Lower leg skin (tissue), 4 donors: ENCODE measurements around the gene DMXL2. TPM values are rescaled to one million over a fixed set of nuclear protein-coding genes. Genes with fewer than 3 reads are reported as not detected.

ENCODE experiments used
- DNase-seq, 2 donors: peaks; one replicate each; pipeline ENCODE4 v3.0.0-alpha.2; 2019; ENCODE audit warnings: low spot score in 2 of 2
- H3K4me3 ChIP-seq: fragments of 200-600 bp; sonication (generic); 2 replicates; pipeline ENCODE4 v1.5.1; 2017; ENCODE audit warnings: mild to moderate bottlenecking, low read depth; ENCODE audit not compliant: poor library complexity, severe bottlenecking
- CTCF ChIP-seq, 3 donors: fragments of 450-650 bp; IDR thresholded peaks; one replicate each; pipeline ENCODE4 v1.5.1; 2016; ENCODE audit warnings: antibody characterized with exemption in 3 of 3, mild to moderate bottlenecking in 3 of 3, moderate library complexity in 2 of 3
- POLR2A ChIP-seq, 2 donors: fragments of 450-650 bp; IDR thresholded peaks; one replicate each; pipeline ENCODE4 v1.6.1; 2016 to 2017; ENCODE audit warnings: antibody characterized with exemption in 2 of 2, mild to moderate bottlenecking in 1 of 2, moderate library complexity in 1 of 2
- WGBS, 2 donors: methylation state at CpG; one replicate each; pipeline ENCODE4 v1.1.5; 2018; 5-methylcytosine and 5-hydroxymethylcytosine counted together
- intact Hi-C: fragments of 100-400 bp; cut with DNase I; formaldehyde crosslinking; loops from one replicate; pipeline ENCODE4 v1.15.0; 2023; ENCODE audit warnings: low total_unique reads
- total RNA-seq, 4 donors: library from RNA; depleted of rRNA; stranded (reverse); fragments of >200 nt; gene quantifications; one replicate each; pipeline ENCODE4 v1.1.0, GENCODE V29; 2016

Gene DMXL2
- 10 to 100 TPM in 1 of 4 donors, 1 to 10 TPM in 3; 4.0 to 10.5 (median 6.6) TPM for total RNA-seq

GRCh38 chr15:51622604-51623370 lies at the start of gene DMXL2:
Gene DMXL2 (minus strand): TSS chr15:51622771. CDS start chr15:51622545, 226 bp downstream.
- intact Hi-C loops = no loop called here
- peak within 1 kb of the TSS; percentile 73 for H3K4me3 ChIP-seq
- WGBS, 2 donors = 0% methylated on average over 20 to 39 of the region's 83 CpGs
- DNase-seq = peak; percentile 41 to 94
- TF ChIP-seq POLR2A (IDR thresholded peaks at IDR 0.05) = no peak

DNA sequence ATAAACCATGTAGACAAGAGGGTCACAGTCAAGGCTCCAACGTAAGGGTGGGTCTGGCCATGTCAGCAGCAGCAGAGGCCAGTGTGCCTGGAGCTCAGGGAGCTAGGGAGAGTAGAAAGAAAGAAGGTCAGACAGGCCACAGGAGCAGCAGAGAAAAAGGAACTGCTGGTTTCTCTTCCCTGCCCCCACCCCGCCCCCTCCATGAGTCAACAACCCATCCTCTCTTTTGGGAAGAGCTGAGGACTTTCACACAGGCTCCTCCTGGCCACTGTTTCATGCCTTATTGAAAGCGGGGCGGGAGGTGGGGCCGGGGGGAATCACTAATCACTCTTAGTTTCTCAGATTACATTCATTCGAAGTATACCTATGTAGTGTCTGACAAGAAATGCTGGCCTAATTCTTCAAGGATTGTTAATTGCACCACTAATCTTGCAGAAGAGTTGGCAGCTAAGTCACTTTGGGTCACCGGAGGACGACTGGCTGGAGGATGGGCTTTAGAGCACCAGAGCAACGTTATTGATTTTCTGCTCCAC lies 49.6 kb upstream of the DMXL2 start:
- intact Hi-C loops = no loop called here
- 29 to 42% methylated on average over 9 of the region's 9 CpGs for WGBS, 2 donors
- H3K4me3 ChIP-seq = no peak overlapping the region
- DNase-seq = no peak
- no peak for TF ChIP-seq CTCF (IDR thresholded peaks at IDR 0.05)

GRCh38 chr15:51669381-51669780 lies 46.8 kb upstream of the DMXL2 start:
- H3K4me3 ChIP-seq = no peak overlapping the region
- no peak for DNase-seq
- TF ChIP-seq POLR2A (IDR thresholded peaks at IDR 0.05) = no peak
- no peak for TF ChIP-seq CTCF (IDR thresholded peaks at IDR 0.05)
- WGBS, 2 donors = 63 to 71% methylated on average over 2 of the region's 2 CpGs
- intact Hi-C loops = no loop called here

DNA sequence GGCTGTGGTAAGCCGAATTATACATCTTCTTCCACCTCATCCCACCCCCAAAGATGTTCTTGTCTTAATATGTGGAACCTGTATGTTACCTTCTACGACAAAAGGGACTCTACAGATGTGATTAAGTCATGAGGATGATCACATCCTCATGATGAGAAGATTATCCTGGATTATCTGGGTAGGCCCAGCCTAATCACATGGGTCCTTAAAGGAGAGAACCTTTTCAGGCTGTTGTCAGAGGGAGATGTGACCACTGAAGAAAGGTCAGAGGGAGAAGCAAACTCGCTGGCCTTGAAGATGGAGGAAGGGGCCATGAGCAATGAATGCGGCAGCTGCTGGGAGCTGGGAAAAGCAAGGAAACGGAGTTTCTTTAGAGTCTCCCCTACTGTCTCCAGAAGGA lies 45.9 kb upstream of the DMXL2 start:
- DNase-seq = no peak
- WGBS, 2 donors = 89% methylated on average over 5 of the region's 5 CpGs
- TF ChIP-seq CTCF (IDR thresholded peaks at IDR 0.05) (no peak), POLR2A (IDR thresholded peaks at IDR 0.05) (no peak)
- intact Hi-C loops = no loop called here
- H3K4me3 ChIP-seq = no peak overlapping the region

DNA sequence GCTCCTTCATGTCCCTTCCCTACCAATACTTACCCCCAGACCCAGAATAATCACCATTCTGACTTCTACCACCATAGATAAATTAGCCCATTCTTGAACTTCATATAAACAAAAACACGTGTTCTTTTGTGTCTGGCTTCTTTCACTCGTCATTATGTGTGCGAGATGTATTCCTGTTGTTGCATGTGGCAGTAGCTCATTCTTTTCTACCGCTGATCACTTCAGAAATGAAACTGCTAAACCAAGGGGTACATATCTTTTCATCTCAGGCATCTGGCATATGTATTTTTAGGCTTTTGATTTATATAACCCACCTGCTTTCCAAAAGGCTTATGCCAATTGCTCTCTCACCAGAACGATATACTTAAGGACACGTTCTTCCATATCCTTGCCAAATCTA lies 44.9 kb upstream of the DMXL2 start:
- no peak for TF ChIP-seq CTCF (IDR thresholded peaks at IDR 0.05)
- no peak for TF ChIP-seq POLR2A (IDR thresholded peaks at IDR 0.05)
- H3K4me3 ChIP-seq = no peak overlapping the region
- no peak for DNase-seq
- WGBS, 2 donors = 31 to 39% methylated on average over 6 of the region's 6 CpGs
- intact Hi-C loops = no loop called here

- TF ChIP-seq CTCF (IDR thresholded peaks at IDR 0.05) = no peak
- intact Hi-C loops = no loop called here
- H3K4me3 ChIP-seq = no peak overlapping the region
- WGBS, 2 donors = 83 to 88% methylated on average over 2 of the region's 2 CpGs
- DNase-seq = no peak
Measured at GRCh38 chr15:51661072-51661471, 38.5 kb upstream of the DMXL2 start.
